OCI-LY7 (cell line): ENCODE data around the gene VWA2.

ENCODE experiments used
- EZH2phosphoT487 ChIP-seq: fragments of 200-600 bp; sonication (generic); IDR thresholded peaks from 2 replicates; pipeline ENCODE4 v1.6.1; 2018; ENCODE audit warnings: low read depth, borderline replicate concordance, mild to moderate bottlenecking, mixed run types, antibody characterized with exemption, low read length, moderate library complexity, mixed read lengths
- TF ChIP-seq, protein P1 (sequence below): fragments of 200-600 bp; sonication (generic); conservative IDR thresholded peaks from 2 replicates; pipeline ENCODE4 v1.5.1; 2014; ENCODE audit warnings: mild to moderate bottlenecking, antibody characterized with exemption, low read length, moderate library complexity, mixed read lengths

GRCh38 chr10:114256008-114256765 lies 17.1 kb downstream of the VWA2 start:
- TF ChIP-seq, protein P1, sequence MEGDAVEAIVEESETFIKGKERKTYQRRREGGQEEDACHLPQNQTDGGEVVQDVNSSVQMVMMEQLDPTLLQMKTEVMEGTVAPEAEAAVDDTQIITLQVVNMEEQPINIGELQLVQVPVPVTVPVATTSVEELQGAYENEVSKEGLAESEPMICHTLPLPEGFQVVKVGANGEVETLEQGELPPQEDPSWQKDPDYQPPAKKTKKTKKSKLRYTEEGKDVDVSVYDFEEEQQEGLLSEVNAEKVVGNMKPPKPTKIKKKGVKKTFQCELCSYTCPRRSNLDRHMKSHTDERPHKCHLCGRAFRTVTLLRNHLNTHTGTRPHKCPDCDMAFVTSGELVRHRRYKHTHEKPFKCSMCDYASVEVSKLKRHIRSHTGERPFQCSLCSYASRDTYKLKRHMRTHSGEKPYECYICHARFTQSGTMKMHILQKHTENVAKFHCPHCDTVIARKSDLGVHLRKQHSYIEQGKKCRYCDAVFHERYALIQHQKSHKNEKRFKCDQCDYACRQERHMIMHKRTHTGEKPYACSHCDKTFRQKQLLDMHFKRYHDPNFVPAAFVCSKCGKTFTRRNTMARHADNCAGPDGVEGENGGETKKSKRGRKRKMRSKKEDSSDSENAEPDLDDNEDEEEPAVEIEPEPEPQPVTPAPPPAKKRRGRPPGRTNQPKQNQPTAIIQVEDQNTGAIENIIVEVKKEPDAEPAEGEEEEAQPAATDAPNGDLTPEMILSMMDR, result no peak
- TF ChIP-seq EZH2phosphoT487, result no peak
